ENCODE results near the gene RBPJ.
"Not testable (repeated sequence)": the region's sequence is repeated elsewhere in the genome, so short reads cannot be mapped to it uniquely, and the experiment has no call there.

RBPJ gene

GRCh38 chr4:26302031-26302899 lies 18.5 kb upstream of the RBPJ start:
- DNase-seq: no peak

GRCh38 chr4:26303008-26303407 lies 17.8 kb upstream of the RBPJ start:
- DNase-seq: no peak

GRCh38 chr4:26307037-26307800 lies 13.6 kb upstream of the RBPJ start:
- DNase-seq: no peak

- no peak for DNase-seq
Measured at GRCh38 chr4:26308568-26308967, 12.2 kb upstream of the RBPJ start.

GRCh38 chr4:26310264-26310663 lies 10.6 kb upstream of the RBPJ start:
- no peak for DNase-seq

DNA sequence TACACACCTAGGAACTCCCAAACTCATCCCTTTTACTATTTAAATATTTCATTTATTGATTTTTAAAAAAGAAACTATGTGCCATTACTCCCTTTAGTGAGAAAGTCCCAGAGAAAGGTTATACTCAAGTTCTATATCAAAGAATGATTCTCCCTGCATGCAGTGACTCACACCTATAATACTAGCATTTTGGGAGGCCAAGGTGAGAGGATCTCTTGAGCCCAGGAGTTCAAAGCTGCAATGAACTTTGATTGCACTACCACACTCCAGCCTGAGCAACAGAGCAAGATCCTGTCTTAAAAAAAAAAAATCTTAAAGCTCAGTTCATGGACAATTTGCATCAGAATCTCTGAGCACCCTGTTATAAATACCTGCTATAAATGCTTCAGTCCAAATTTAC lies 9.2 kb upstream of the RBPJ start:
- DNase-seq: no peak

DNA sequence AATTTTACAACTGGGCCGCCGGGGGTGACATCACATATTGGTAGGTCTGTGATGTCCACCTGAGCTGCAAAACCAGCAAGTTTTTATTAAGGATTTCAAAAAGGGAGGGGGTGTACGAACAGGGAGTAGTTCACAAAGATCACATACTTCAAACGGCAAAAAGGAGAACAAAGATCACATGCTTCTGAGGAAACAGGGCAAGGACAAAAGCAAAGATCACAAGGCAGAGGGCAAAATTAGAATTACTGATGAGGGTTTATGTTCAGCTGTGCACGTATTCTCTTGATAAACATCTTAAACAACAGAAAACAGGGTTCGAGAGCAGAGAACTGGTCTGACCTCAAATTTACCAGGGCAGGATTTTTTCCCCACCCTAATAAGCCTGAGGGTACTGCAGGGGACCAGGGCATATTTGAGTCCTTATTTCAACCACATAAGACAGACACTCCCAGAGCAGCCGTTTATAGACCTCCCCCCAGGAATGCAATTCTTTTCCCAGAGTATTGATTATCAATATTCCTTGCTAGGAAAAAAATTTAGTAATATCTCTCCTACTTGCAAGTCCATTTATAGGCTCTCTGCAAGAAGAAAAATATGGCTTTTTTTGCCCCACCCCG lies 5.4 kb upstream of the RBPJ start:
- DNase-seq: not testable (repeated sequence)

GRCh38 chr4:26317766-26318165 lies 3.0 kb upstream of the RBPJ start:
- DNase-seq: no peak

DNA sequence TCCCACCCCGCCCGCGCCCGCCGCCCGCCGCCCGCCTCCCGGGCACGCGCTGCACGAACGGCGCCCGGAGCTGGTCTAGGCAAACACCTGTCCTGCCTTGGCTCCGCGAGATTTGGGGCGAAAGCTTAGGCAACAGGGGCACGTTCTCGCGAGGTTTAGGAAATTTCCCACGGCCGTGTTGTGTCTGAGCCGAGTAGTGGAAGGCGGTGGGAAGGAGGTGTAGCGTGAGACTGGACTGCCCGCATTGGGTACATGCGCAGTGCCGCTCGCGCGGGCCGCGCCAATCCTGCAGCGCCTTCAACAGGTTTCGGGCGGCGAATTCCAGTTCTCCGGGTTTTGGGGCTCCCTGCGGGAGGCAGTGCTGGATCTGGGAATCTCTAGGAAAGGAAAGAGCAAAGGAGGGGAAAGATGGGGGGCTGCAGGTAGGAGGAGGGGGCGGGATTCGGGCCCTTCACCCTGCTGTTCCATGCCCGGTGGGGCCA lies 1.3 kb upstream of the RBPJ start:
- peak; percentile 95 for DNase-seq

- peak; percentile 22 for DNase-seq
Measured at GRCh38 chr4:26319949-26320537, 771 bp upstream of the RBPJ start.

DNA sequence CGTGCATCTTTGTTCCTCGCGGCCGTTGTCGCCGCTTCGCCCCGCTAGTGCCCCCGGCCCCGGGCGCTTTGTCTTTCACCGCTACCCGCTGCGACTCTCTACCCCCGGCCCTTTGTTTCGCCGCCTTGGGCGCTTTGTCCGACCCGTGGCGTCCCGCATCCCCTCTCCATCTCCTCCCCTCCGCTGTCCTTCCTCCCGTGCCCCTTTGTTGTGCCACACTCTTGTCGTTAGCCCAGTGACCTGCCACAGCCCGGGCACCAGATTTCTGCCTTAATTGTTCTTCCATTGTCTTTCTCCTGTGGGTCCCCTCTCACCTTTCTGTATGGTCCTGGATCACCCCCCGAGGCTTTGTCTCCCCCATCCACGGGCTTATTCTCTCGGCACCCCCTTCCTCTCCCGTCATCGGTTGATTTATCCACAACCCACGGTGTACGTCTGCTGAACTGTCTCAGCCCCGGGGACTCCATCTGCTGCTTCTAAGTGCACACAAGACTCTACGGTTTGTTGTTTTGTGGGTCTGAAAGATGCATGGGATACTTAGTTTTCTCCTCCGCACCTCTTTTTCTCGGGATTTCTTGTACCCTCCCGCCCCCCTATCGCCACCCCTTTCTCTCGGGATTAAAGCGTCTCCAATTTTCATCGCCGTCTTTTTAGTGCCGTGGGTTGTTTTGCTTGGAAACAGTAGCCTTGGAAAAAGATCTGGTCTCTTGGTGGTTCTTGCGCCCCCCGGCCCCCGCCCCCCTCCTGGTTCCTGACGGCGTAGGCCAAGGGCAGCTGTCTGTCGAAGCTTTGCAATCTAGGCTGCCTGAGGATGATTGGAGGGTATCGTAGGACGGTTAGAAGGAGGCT lies 783 bp downstream of the RBPJ start:
- peak; percentile 22 for DNase-seq

GRCh38 chr4:26322346-26322745 lies 1.5 kb downstream of the RBPJ start:
- DNase-seq: no peak

GRCh38 chr4:26323821-26324220 lies 3.0 kb downstream of the RBPJ start:
- no peak for DNase-seq

DNA sequence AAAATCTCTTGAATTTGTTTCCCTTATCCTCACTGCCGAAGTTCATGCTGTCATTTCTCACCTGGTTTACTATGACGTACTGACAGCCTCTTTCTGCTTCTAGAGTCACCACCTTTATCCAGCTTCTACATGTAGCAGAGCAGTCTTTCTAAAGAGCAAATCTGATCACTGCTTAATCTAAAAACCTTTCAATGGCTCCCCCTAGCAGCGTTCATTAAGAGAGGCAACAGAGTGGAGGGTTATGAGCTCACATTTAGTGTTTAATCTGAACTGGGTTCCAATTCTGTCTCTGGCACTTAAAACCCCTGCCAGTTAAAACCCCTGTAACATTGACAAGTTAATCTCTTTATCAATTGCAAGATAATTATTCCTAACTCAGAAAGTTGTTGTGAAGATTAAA lies 4.4 kb downstream of the RBPJ start:
- DNase-seq: no peak

DNA sequence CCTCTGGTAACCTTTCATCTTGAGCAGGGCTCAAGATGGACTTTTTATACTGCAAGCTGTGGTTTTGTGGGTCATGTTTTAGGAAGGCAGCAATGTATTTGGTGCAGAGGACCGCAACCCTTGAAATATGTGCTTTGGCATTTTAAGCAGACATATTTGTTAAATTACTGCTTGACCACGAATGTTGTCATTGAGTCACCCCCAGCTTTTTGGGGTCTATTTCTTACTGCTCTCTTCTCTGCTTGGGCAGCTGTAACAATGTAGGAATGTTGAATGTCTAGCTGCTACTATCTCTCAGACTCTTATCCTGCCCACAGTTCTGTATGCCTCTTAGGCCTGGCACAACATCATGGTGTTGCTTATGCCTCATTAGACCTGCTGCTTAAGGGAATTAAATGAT lies 6.0 kb downstream of the RBPJ start:
- no peak for DNase-seq

- DNase-seq: no peak
Measured at GRCh38 chr4:26330186-26330787, 9.5 kb downstream of the RBPJ start.

DNA sequence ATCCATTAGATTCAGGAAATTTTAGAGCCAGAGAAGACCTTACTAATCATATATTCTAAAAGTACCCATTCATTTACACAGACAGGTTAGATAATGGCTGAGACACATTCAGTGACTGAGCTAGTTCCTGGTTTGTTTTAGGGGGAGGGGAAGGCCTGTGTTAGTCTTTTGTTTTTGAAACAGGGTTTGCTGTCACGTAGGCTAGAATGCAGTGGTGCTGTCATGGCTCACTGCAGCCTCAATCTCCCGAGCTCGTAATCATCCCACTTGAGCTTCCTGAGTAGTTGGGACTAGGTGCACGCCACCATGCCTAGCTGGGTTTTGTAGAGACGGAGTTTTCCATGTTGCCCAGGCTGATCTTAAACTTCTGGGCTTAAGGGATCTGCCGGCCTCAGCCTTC lies 10.1 kb downstream of the RBPJ start:
- DNase-seq: no peak

DNA sequence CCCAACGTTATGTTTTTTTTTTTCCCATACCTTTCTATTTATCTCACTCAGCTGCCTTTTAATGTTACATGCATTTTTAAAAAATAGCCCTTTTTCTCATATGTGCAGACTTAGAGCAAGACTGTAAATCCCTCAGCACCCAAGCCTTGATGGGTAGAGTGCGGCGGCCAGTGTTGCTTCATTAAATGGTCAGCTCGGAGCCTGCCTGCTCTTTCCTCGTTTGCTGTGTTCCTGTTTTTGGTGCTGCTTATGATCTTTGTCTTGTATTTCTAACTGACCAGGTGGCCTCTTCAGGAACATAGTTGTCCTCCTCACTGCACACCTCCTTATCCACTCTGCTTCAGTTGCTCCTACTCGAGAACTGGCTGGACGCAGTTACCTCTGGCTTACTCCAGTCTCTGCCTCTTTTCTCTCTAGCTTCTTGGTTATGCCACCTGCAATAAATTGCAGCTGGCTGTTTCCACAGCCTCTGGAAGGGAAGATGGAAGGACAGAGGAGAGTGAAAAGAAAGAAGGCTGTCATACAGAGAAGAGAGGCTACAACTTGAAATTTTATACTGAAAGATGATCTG lies 10.7 kb downstream of the RBPJ start:
- DNase-seq: no peak

GRCh38 chr4:26334366-26334765 lies 13.6 kb downstream of the RBPJ start:
- no peak for DNase-seq

- no peak for DNase-seq
Measured at GRCh38 chr4:26337612-26338011, 16.8 kb downstream of the RBPJ start.

DNA sequence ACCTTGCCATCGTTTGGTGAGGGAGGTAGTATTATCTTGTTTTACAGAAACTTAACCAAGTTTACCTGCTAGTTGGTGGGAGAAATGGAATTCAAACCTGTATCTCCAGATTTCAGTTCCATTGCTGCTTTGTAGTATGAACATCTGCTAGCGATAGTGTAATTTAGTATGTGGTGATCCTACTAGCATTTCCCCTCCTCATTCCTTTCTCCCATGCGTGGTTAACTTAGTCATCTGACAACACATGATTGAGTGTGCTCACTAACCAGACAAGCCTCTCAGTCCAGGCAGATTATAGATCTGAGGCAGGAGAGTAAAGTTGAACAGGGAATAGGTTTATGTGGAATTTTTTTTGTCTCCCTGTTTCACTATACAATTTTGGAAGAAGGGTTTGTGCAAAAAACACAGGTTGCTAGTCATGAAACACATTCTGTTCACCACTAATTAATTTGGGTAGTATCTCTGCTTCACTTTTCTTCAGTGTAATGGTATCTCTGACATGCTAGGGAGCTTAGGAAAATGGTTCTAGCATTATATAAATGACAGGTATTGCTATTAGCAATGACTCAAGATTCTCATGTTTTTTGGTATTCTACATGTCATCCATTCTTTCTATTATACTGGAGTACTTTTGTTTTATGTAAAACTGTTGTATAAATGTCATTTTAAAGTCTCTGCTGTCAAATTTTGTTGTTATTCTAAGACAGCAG lies 21.7 kb downstream of the RBPJ start:
- no peak for DNase-seq

Measured in T-helper 9 cell (primary cell).